GM21515 (cell line): ENCODE data around the gene CACNA1B.

Experiments used
- ATAC-seq: cut with Tn5 transposase; IDR thresholded peaks from one replicate; pipeline ENCODE4 v1.9.1; 2021; ENCODE audit not compliant: unreplicated experiment

Gene CACNA1B

DNA sequence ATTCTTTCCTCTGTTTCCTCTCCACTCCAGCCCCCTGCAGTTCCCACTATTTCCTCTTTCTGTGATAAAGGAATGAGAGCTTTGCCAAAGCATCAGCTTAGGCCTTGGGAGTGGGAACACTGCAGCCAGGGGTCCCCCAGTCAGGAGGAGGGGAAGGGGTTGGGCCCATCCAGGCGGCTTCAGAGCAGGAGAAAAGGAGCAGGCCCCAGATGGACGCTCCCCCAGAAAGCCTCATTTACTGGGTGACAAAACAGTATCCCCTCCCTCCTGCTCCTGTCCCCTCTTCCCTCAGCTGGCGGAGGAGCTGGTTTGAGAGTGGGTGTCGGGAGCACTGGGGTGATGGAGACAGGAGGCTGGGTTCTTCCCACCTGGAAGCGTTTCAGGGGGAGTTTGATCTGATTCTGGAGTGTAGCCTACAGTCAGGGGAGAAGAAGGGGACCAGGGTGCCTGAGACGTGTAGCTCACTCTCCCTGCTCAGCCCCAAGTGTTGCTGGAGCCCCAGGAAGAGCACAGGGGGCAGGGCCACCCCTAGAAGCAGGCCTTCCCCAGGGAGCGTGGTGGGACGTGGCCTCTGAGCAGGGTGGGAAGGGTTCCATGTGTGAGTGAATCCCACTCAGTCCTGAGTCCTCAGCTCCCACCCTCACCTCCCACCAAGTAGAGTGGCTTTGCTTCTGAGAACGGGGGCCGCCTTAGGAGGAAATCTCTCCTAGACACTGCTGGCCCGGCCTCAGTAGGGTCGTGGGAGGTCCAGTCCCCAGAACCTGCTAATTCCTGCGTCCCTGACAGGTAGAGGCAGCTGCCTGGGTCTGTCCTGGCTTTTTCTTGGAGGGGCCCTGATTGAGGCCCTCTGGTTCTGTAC is 173.1 kb downstream of the CACNA1B start:
- no peak for ATAC-seq

GRCh38 chr9:138051586-138052321 is 174.2 kb downstream of the CACNA1B start:
- no peak for ATAC-seq

DNA sequence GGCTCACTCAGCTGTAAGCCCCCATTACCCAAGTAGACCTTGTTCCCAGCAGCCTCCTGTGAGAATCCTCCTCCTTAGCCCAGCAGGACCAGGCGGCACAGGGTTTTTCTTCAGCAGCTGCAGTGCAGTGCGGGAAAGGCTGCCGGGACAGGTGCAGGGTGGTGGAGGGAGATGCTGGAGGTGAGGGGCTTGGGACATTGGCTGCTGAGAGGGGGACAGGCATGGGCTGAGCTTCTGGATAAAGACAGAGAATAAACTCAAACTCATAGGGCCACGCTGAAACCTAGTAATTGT is 174.7 kb downstream of the CACNA1B start:
- ATAC-seq, result no peak

- ATAC-seq, result no peak
Observed at GRCh38 chr9:138052635-138053320, 175.2 kb downstream of the CACNA1B start.

DNA sequence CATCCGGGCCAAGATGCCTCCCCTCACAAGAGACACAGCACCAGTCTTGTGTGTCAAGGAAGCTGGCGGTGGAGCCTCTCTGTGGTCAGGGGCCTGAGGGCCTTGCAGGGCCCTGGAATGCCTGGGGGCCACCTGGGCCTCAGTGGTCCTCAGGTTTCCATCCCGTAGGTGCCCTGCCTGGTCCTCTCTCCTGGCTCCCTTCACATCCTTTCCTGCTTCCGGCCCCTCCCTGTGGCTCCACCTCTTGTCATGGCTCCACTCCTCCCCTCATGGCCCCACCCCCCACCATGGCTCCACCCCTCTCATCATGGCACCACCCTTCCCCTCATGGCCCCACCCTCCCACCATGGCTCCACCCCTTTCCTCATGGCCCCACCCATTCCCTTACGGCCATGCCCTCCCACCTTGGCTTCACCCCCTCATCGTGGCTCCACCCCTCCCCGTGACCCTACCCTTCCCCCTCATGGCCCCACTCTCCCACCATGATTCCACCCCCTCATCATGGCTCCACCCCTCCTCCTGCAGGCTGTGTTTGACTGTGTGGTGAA is 175.8 kb downstream of the CACNA1B start:
- no peak for ATAC-seq

GRCh38 chr9:138053996-138054752 is 176.6 kb downstream of the CACNA1B start:
- ATAC-seq, result no peak

DNA sequence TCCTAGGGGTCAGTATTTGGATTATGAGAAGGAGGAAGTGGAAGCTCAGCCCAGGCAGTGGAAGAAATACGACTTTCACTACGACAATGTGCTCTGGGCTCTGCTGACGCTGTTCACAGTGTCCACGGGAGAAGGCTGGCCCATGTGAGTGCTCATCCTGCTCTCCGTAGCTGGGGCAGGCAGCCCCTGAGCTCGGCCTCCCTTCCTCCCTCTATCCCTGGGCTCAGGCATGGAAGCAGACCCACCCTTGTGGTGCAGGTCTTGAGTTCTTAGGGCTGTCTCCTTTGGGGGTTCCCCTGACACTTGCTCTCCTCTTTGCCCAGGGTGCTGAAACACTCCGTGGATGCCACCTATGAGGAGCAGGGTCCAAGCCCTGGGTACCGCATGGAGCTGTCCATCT is 180.1 kb downstream of the CACNA1B start:
- ATAC-seq, result no peak

DNA sequence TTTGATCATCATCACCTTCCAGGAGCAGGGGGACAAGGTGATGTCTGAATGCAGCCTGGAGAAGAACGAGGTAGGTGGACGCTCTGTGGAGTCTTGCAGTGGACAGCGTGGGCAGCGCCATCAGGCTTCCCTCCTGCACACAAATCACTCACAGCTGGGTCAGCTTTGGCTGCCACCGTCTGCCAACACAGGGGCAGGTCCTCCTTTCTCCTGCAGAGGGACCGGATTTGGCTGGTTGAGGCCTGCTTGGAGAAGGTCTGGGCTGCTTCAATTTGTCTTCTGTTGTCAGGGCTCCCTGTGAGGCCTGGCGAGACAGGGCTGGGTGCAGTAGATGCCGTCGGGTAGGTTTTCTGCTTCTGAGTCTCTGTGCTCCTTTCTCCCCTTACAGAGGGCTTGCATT is 180.6 kb downstream of the CACNA1B start:
- ATAC-seq, result no peak

GRCh38 chr9:138059196-138059595 is 181.6 kb downstream of the CACNA1B start:
- no peak for ATAC-seq

GRCh38 chr9:138060365-138060764 is 182.8 kb downstream of the CACNA1B start:
- no peak for ATAC-seq

GRCh38 chr9:138060881-138061280 is 183.3 kb downstream of the CACNA1B start:
- ATAC-seq, result no peak

DNA sequence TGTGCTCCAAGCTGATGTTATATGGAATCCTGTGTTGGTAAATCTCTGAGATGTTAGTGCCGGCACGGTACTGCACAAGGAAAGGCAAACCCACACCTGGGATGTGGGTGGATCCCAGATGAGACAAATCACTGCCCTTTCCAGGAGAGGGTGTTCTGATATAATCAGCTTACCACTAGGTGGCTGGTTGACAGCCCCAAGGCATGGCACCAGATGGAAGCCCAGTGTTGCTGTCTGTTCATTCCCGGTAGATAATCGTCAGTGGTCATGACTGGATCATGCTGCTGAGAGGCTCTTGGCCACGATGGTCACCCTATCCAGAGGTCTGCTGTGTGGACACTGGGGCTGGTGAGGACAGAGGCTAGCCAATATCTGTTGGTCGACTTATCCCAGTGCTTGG is 184.0 kb downstream of the CACNA1B start:
- no peak for ATAC-seq

- ATAC-seq, result no peak
Observed at GRCh38 chr9:138062196-138062595, 184.6 kb downstream of the CACNA1B start.

DNA sequence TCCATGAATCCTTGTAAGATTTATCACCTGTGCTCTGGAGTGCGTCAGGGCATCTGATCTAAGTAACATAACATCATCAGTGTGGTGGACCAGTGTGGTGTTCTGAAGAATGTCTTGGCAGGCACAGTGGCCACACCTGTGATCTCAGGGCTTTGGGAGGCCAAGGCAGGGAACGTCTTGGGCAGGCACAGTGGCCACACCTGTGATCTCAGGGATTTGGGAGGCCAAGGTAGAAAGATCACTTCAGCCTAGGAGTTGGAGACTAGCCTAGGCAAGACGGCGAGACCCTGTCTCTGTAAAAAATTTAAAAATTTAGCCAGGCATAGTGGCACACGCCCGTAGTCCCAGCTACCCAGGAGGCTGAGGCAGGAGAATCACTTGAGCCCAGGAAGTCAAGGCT is 185.5 kb downstream of the CACNA1B start:
- ATAC-seq, result no peak

DNA sequence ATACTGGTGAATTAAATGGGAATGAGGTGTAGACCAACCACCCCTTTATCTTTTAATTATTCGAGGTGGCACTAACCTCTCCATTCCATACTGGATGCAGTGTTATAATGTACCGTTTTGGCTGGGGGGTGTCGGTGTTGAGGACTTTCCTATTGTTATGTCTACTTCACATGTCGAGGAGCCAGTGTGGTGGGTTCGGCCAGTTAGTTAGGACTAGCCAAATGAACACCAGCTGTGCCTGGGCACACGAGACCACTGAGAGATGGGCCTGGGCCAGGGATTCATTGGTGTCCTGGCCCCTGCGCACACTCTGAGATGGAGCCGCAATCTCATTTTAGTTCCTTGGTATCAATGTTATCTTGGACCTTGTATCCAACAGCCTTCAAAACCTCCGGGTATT is 186.2 kb downstream of the CACNA1B start:
- no peak for ATAC-seq

GRCh38 chr9:138064547-138064946 is 187.0 kb downstream of the CACNA1B start:
- ATAC-seq, result no peak

DNA sequence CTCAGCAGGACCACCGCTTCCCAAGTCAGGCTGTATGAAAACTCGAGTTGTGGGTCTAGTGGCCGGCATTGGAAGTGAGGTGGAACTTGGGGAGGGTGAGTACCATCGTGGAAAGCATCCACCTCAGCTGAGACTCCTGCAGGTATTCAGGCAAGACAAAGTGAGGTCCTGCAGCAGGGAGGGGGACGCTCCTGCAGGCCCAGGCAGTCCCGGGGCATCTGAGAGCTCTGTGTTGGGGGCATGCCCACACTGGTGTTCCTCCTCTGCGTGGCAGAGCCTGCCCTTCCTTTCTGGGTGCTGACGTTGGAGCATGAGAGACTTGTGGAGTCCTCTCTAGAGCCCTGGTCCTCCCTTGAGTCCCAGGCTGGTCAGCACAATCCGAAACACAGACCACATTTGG is 187.7 kb downstream of the CACNA1B start:
- no peak for ATAC-seq

GRCh38 chr9:138066049-138066448 is 188.5 kb downstream of the CACNA1B start:
- no peak for ATAC-seq

GRCh38 chr9:138067613-138068367 is 190.2 kb downstream of the CACNA1B start:
- no peak for ATAC-seq

DNA sequence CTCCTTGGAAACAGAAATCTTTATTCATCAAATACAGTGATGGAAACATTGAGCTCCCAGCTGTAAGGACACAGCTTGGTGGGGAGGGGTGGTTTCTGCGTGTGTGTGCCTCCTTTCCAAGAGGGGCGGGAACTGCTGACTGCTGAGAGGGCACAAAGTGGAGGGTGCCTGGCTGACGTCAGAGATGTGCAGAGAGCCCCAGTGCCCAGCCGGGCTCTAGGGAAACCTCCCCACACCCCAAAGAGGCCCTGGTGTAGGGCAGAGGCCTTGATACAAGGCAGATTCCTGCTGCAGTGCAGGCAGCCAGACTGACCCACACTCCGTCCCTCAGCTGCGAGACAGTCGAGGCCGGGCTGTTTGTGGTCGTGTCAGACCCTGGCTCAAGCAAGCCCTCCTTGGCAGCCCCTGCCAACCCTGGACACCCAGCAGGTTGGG is 191.0 kb downstream of the CACNA1B start:
- no peak for ATAC-seq
